T-cell (primary cell): Measurements from ENCODE around the gene PON1. TPM values are rescaled to one million over a fixed set of nuclear protein-coding genes. Genes with fewer than 3 reads are reported as not detected.

Source experiments
- ATAC-seq, 4 experiments: fragments of 200-7000 bp in 3 of 4; fragments of 150-1000 bp in 1 of 4; cut with Tn5 transposase; replicated peaks in 1 of 4; 1 replicate in 3 of 4; 2 replicates in 1 of 4; pipeline ENCODE4 v1.10.0; 2021; ENCODE audit warnings: moderate library complexity in 3 of 4, mild to moderate bottlenecking in 2 of 4, moderate number of reproducible peaks in 1 of 4
- CTCF ChIA-PET, 2 donors: fragments of 300-600 bp; sonication (Branson Sonifier 250); formaldehyde crosslinking; loops; one replicate each; lab custom pipeline; 2022; ENCODE audit warnings: antibody characterized with exemption in 2 of 2; lab: Charles Lee
- POLR2A ChIA-PET, 2 donors: fragments of 300-600 bp; sonication (Branson Sonifier 250); formaldehyde crosslinking; loops; one replicate each; lab custom pipeline; 2022; ENCODE audit warnings: antibody characterized with exemption in 2 of 2; lab: Charles Lee
- DNase-seq, 35 experiments: peaks; one replicate each; pipeline versions ENCODE4 v3.0.0 to v3.0.0-alpha.2; 2013 to 2023
- H3K27ac ChIP-seq: one replicate; pipeline ENCODE4 v1.5.1; 2013; ENCODE audit warnings: low read length
- H3K27me3 ChIP-seq, 2 experiments: replicated peaks in 1 of 2; 1 replicate in 1 of 2; 2 replicates in 1 of 2; pipeline versions ENCODE4 v1.6.1 to v1.7.0; 2013; ENCODE audit warnings: low read length in 1 of 2, mixed read lengths in 1 of 2; ENCODE audit not compliant: control insufficient read depth in 2 of 2, insufficient read depth in 2 of 2; ENCODE audit errors: extremely low read depth in 1 of 2
- H3K36me3 ChIP-seq, 2 donors: 1 replicate in 1 of 2; 2 replicates in 1 of 2; pipeline versions ENCODE4 v1.6.1 to v1.7.0; 2013; ENCODE audit warnings: low read length in 1 of 2; ENCODE audit not compliant: control insufficient read depth in 2 of 2, insufficient read depth in 1 of 2; ENCODE audit errors: extremely low read depth in 1 of 2
- H3K4me1 ChIP-seq, 2 experiments: 1 replicate in 1 of 2; 2 replicates in 1 of 2; pipeline versions ENCODE4 v1.6.1 to v1.7.0; 2013; ENCODE audit warnings: low read length in 2 of 2, mixed read lengths in 1 of 2; ENCODE audit not compliant: insufficient read depth in 2 of 2, control insufficient read depth in 1 of 2; ENCODE audit errors: extremely low read depth in 1 of 2
- H3K4me3 ChIP-seq, 2 donors: 1 replicate in 1 of 2; 2 replicates in 1 of 2; pipeline versions ENCODE4 v1.5.1 to v1.7.0; 2013; ENCODE audit warnings: mild to moderate bottlenecking in 2 of 2, low read length in 1 of 2, moderate library complexity in 1 of 2; ENCODE audit not compliant: control insufficient read depth in 1 of 2; ENCODE audit errors: extremely low read depth in 1 of 2
- H3K9me3 ChIP-seq: 2 replicates; pipeline ENCODE4 v1.7.0; 2013
- H3K27ac Mint-ChIP-seq, 2 donors: one replicate each; pipeline ENCODE4 v1.8.0; 2020 to 2021; ENCODE audit warnings: mild to moderate bottlenecking in 2 of 2, mixed read lengths in 2 of 2
- H3K27me3 Mint-ChIP-seq, 2 donors: one replicate each; pipeline ENCODE4 v1.8.0; 2021 to 2022; ENCODE audit warnings: mixed read lengths in 2 of 2
- H3K36me3 Mint-ChIP-seq: one replicate; pipeline ENCODE4 v1.8.0; 2021; ENCODE audit warnings: mixed read lengths
- H3K4me1 Mint-ChIP-seq, 3 donors: one replicate each; pipeline ENCODE4 v1.8.0; 2020 to 2022; ENCODE audit warnings: mixed read lengths in 3 of 3, mild to moderate bottlenecking in 1 of 3
- H3K4me3 Mint-ChIP-seq, 3 donors: one replicate each; pipeline ENCODE4 v1.8.0; 2020 to 2022; ENCODE audit warnings: mild to moderate bottlenecking in 3 of 3, mixed read lengths in 3 of 3, moderate library complexity in 3 of 3
- H3K9me3 Mint-ChIP-seq, 3 donors: one replicate each; pipeline ENCODE4 v1.8.0; 2020 to 2022; ENCODE audit warnings: mixed read lengths in 3 of 3
- WGBS: methylation state at CpG from one replicate; pipeline ENCODE4 v1.1.5; 2013; ENCODE audit warnings: missing lambda C conversion rate; ENCODE audit not compliant: insufficient coverage; 5-methylcytosine and 5-hydroxymethylcytosine counted together
- total RNA-seq, 35 experiments: library from RNA in 6 of 35; stranded (reverse) in 6 of 35; fragments of 120-200 nt in 1 of 35; gene quantifications; one replicate each; pipeline versions ENCODE4 v1.2.1 to v1.2.4 and lab custom pipeline; 2013 to 2026

The PON1 gene
- total RNA-seq, 5 donors from 2014 or later (not counting 1 experiment from before 2014, with no cell fraction given) = 0.73 TPM; not detected in 4

- no peak for ATAC-seq
- Histone ChIP-seq H3K27ac (no peak overlapping the region), H3K4me3 (no peak overlapping the region), H3K27me3 (no peaks in the 10 kb centered on the region), H3K9me3 (no peaks in the 10 kb centered on the region), H3K36me3 (no peaks in the 10 kb centered on the region), H3K4me1 (no peaks in the 10 kb centered on the region)
- H3K36me3 Mint-ChIP-seq = no peaks in the 10 kb centered on the region
- POLR2A ChIA-PET = no interaction called here
- no peak overlapping the region for H3K27ac Mint-ChIP-seq
- H3K4me3 Mint-ChIP-seq = no peak overlapping the region
- H3K27me3 Mint-ChIP-seq = peaks cover 0 to 3% of the 10 kb centered on the region in 2 donors
- no peaks in the 10 kb centered on the region for H3K9me3 Mint-ChIP-seq
- no peak for DNase-seq
- no peaks in the 10 kb centered on the region for H3K4me1 Mint-ChIP-seq
- WGBS = 67% methylated on average over 1 of the region's 4 CpGs
- CTCF ChIA-PET = no interaction called here
Observed at GRCh38 chr7:95263785-95264362, 60.5 kb downstream of the PON1 start.

GRCh38 chr7:95262875-95263274 lies 61.5 kb downstream of the PON1 start:
- no CpG with 5 or more reads among the region's 2 CpGs for WGBS
- Mint-ChIP-seq H3K36me3 (no peaks in the 10 kb centered on the region), H3K27me3 (no peaks in the 10 kb centered on the region), H3K9me3 (no peaks in the 10 kb centered on the region), H3K4me3 (no peak overlapping the region), H3K27ac (no peak overlapping the region), H3K4me1 (no peaks in the 10 kb centered on the region)
- ATAC-seq (no peak), DNase-seq (no peak)
- CTCF ChIA-PET = no interaction called here
- H3K27me3 ChIP-seq = no peaks in the 10 kb centered on the region
- POLR2A ChIA-PET = no interaction called here
- H3K9me3 ChIP-seq = no peaks in the 10 kb centered on the region
- no peaks in the 10 kb centered on the region for H3K36me3 ChIP-seq
- no peak overlapping the region for H3K27ac ChIP-seq
- no peaks in the 10 kb centered on the region for H3K4me1 ChIP-seq
- no peak overlapping the region for H3K4me3 ChIP-seq

- no peaks in the 10 kb centered on the region for H3K9me3 ChIP-seq
- H3K36me3 ChIP-seq = no peaks in the 10 kb centered on the region
- no peaks in the 10 kb centered on the region for H3K36me3 Mint-ChIP-seq
- H3K9me3 Mint-ChIP-seq = no peaks in the 10 kb centered on the region
- H3K27ac Mint-ChIP-seq = no peak overlapping the region
- DNase-seq (no peak), ATAC-seq (no peak)
- no peaks in the 10 kb centered on the region for H3K27me3 Mint-ChIP-seq
- no peaks in the 10 kb centered on the region for H3K4me1 ChIP-seq
- H3K4me1 Mint-ChIP-seq = no peaks in the 10 kb centered on the region
- H3K27ac ChIP-seq = no peak overlapping the region
- no peak overlapping the region for H3K4me3 Mint-ChIP-seq
- H3K4me3 ChIP-seq = no peak overlapping the region
- no peaks in the 10 kb centered on the region for H3K27me3 ChIP-seq
- CTCF ChIA-PET = no interaction called here
- POLR2A ChIA-PET = no interaction called here
Observed at GRCh38 chr7:95261895-95262415, 62.4 kb downstream of the PON1 start.

- Histone ChIP-seq H3K9me3 (no peaks in the 10 kb centered on the region), H3K36me3 (no peaks in the 10 kb centered on the region), H3K4me1 (no peaks in the 10 kb centered on the region), H3K27me3 (no peaks in the 10 kb centered on the region), H3K27ac (no peak overlapping the region), H3K4me3 (no peak overlapping the region)
- CTCF ChIA-PET = no interaction called here
- POLR2A ChIA-PET = no interaction called here
- DNase-seq = no peak
- no peak overlapping the region for H3K4me3 Mint-ChIP-seq
- H3K27ac Mint-ChIP-seq = no peak overlapping the region
- H3K9me3 Mint-ChIP-seq = no peaks in the 10 kb centered on the region
- peaks cover 0 to 5% of the 10 kb centered on the region in 2 donors for H3K27me3 Mint-ChIP-seq
- ATAC-seq = no peak
- no peaks in the 10 kb centered on the region for H3K4me1 Mint-ChIP-seq
- no peaks in the 10 kb centered on the region for H3K36me3 Mint-ChIP-seq
Observed at GRCh38 chr7:95255691-95256090, 68.6 kb downstream of the PON1 start.

- WGBS = no CpG with 5 or more reads among the region's 1 CpG
- ATAC-seq = no peak
Observed at GRCh38 chr7:95253986-95254385, 70.3 kb downstream of the PON1 start.

GRCh38 chr7:95251966-95252365 lies 72.4 kb downstream of the PON1 start:
- ATAC-seq = no peak
- H3K9me3 Mint-ChIP-seq = no peaks in the 10 kb centered on the region
- Histone ChIP-seq H3K9me3 (no peaks in the 10 kb centered on the region), H3K27ac (no peak overlapping the region), H3K27me3 (no peaks in the 10 kb centered on the region), H3K4me1 (no peaks in the 10 kb centered on the region), H3K36me3 (no peaks in the 10 kb centered on the region), H3K4me3 (no peak overlapping the region)
- ChIA-PET POLR2A (no interaction called here), CTCF (no interaction called here)
- H3K4me3 Mint-ChIP-seq = no peak overlapping the region
- no peaks in the 10 kb centered on the region for H3K4me1 Mint-ChIP-seq
- no peaks in the 10 kb centered on the region for H3K36me3 Mint-ChIP-seq
- DNase-seq = no peak
- H3K27ac Mint-ChIP-seq = no peak overlapping the region
- peaks cover 0 to 12% of the 10 kb centered on the region in 2 donors for H3K27me3 Mint-ChIP-seq
- no CpG with 5 or more reads among the region's 1 CpG for WGBS

More at GRCh38 chr7:95253986-95254385, 70.3 kb downstream of the PON1 start:
- no peak for DNase-seq
- H3K36me3 Mint-ChIP-seq = no peaks in the 10 kb centered on the region
- no peaks in the 10 kb centered on the region for H3K4me1 Mint-ChIP-seq
- Histone ChIP-seq H3K4me1 (no peaks in the 10 kb centered on the region), H3K9me3 (no peaks in the 10 kb centered on the region), H3K4me3 (no peak overlapping the region), H3K27me3 (no peaks in the 10 kb centered on the region), H3K36me3 (no peaks in the 10 kb centered on the region), H3K27ac (no peak overlapping the region)
- ChIA-PET CTCF (no interaction called here), POLR2A (no interaction called here)
- H3K27me3 Mint-ChIP-seq = peaks cover 0 to 9% of the 10 kb centered on the region in 2 donors
- no peaks in the 10 kb centered on the region for H3K9me3 Mint-ChIP-seq
- H3K27ac Mint-ChIP-seq = no peak overlapping the region
- H3K4me3 Mint-ChIP-seq = no peak overlapping the region

GRCh38 chr7:95250571-95250970 lies 73.8 kb downstream of the PON1 start:
- ATAC-seq (no peak), DNase-seq (no peak)
- Histone ChIP-seq H3K36me3 (no peaks in the 10 kb centered on the region), H3K4me3 (no peak overlapping the region), H3K4me1 (no peaks in the 10 kb centered on the region), H3K27me3 (no peaks in the 10 kb centered on the region), H3K9me3 (no peaks in the 10 kb centered on the region), H3K27ac (no peak overlapping the region)
- WGBS = 76% methylated on average over 2 of the region's 6 CpGs
- peaks cover 0 to 13% of the 10 kb centered on the region in 2 donors for H3K27me3 Mint-ChIP-seq
- no peaks in the 10 kb centered on the region for H3K36me3 Mint-ChIP-seq
- CTCF ChIA-PET = no interaction called here
- H3K9me3 Mint-ChIP-seq = no peaks in the 10 kb centered on the region
- H3K27ac Mint-ChIP-seq = no peak overlapping the region
- POLR2A ChIA-PET = no interaction called here
- no peak overlapping the region for H3K4me3 Mint-ChIP-seq
- H3K4me1 Mint-ChIP-seq = no peaks in the 10 kb centered on the region
